Stimulated activated memory B cell treated with anti-CD40 and anti-IgM and Interleukin-4, amounts not matched to agents 10 μg/mL and 1 μg/mL and 100 μg/mL, for 72 hours (primary cell): ENCODE results near the gene CMTR1.

Experiments used
- ATAC-seq: fragments of 150-1000 bp; cut with Tn5 transposase; 2 replicates; pipeline ENCODE4 v1.10.0; 2021
- H3K27ac Mint-ChIP-seq: one replicate; pipeline ENCODE4 v1.8.0; 2022; ENCODE audit warnings: mild to moderate bottlenecking, mixed read lengths
- H3K27me3 Mint-ChIP-seq: one replicate; pipeline ENCODE4 v1.8.0; 2022; ENCODE audit warnings: mixed read lengths
- H3K36me3 Mint-ChIP-seq: one replicate; pipeline ENCODE4 v1.8.0; 2022; ENCODE audit warnings: mixed read lengths
- H3K4me1 Mint-ChIP-seq: one replicate; pipeline ENCODE4 v1.8.0; 2022; ENCODE audit warnings: mixed read lengths
- H3K4me3 Mint-ChIP-seq: one replicate; pipeline ENCODE4 v1.8.0; 2022; ENCODE audit warnings: mild to moderate bottlenecking, moderate library complexity, mixed read lengths
- H3K9me3 Mint-ChIP-seq: one replicate; pipeline ENCODE4 v1.8.0; 2022; ENCODE audit warnings: mixed read lengths

The CMTR1 gene

GRCh38 chr6:37503309-37503965, 70.4 kb downstream of the CMTR1 start:
- H3K27ac Mint-ChIP-seq: peak overlapping the region; percentile 87
- H3K4me3 Mint-ChIP-seq: no peak overlapping the region
- H3K4me1 Mint-ChIP-seq: peaks cover 68% of the 10 kb centered on the region
- no peaks in the 10 kb centered on the region for H3K9me3 Mint-ChIP-seq
- H3K27me3 Mint-ChIP-seq: no peaks in the 10 kb centered on the region
- no peak for ATAC-seq
- no peaks in the 10 kb centered on the region for H3K36me3 Mint-ChIP-seq

- Mint-ChIP-seq H3K4me3 (no peak overlapping the region), H3K4me1 (peaks cover 65% of the 10 kb centered on the region)
Observed at GRCh38 chr6:37504024-37504423, 71.0 kb downstream of the CMTR1 start.

GRCh38 chr6:37506479-37506878, 73.5 kb downstream of the CMTR1 start:
- peaks cover 50% of the 10 kb centered on the region for H3K4me1 Mint-ChIP-seq
- no peaks in the 10 kb centered on the region for H3K9me3 Mint-ChIP-seq
- H3K27ac Mint-ChIP-seq: no peak overlapping the region
- ATAC-seq: no peak
- H3K27me3 Mint-ChIP-seq: no peaks in the 10 kb centered on the region
- H3K36me3 Mint-ChIP-seq: no peaks in the 10 kb centered on the region
- H3K4me3 Mint-ChIP-seq: no peak overlapping the region

More at GRCh38 chr6:37504024-37504423, 71.0 kb downstream of the CMTR1 start:
- no peaks in the 10 kb centered on the region for H3K36me3 Mint-ChIP-seq
- no peaks in the 10 kb centered on the region for H3K9me3 Mint-ChIP-seq
- peak overlapping the region; percentile 87 for H3K27ac Mint-ChIP-seq
- no peak for ATAC-seq
- H3K27me3 Mint-ChIP-seq: no peaks in the 10 kb centered on the region

- no peaks in the 10 kb centered on the region for H3K27me3 Mint-ChIP-seq
- H3K36me3 Mint-ChIP-seq: no peaks in the 10 kb centered on the region
- H3K4me3 Mint-ChIP-seq: no peak overlapping the region
- no peak for ATAC-seq
- H3K4me1 Mint-ChIP-seq: peaks cover 45% of the 10 kb centered on the region
- no peaks in the 10 kb centered on the region for H3K9me3 Mint-ChIP-seq
- no peak overlapping the region for H3K27ac Mint-ChIP-seq
Observed at GRCh38 chr6:37507077-37507476, 74.1 kb downstream of the CMTR1 start.

GRCh38 chr6:37507690-37508421, 74.8 kb downstream of the CMTR1 start:
- H3K4me1 Mint-ChIP-seq: peaks cover 38% of the 10 kb centered on the region
- H3K4me3 Mint-ChIP-seq: no peak overlapping the region
- no peak overlapping the region for H3K27ac Mint-ChIP-seq
- H3K27me3 Mint-ChIP-seq: no peaks in the 10 kb centered on the region
- H3K36me3 Mint-ChIP-seq: no peaks in the 10 kb centered on the region
- no peaks in the 10 kb centered on the region for H3K9me3 Mint-ChIP-seq
- ATAC-seq: peak; percentile 85

- Mint-ChIP-seq H3K4me3 (no peak overlapping the region), H3K27me3 (no peaks in the 10 kb centered on the region), H3K27ac (no peak overlapping the region), H3K36me3 (no peaks in the 10 kb centered on the region), H3K9me3 (no peaks in the 10 kb centered on the region), H3K4me1 (peaks cover 35% of the 10 kb centered on the region)
- ATAC-seq: no peak
Observed at GRCh38 chr6:37511201-37511600, 78.2 kb downstream of the CMTR1 start.

- Mint-ChIP-seq H3K9me3 (no peaks in the 10 kb centered on the region), H3K4me3 (no peak overlapping the region), H3K36me3 (no peaks in the 10 kb centered on the region), H3K4me1 (peaks cover 42% of the 10 kb centered on the region), H3K27ac (peak overlapping the region; percentile 43), H3K27me3 (no peaks in the 10 kb centered on the region)
- ATAC-seq: no peak
Observed at GRCh38 chr6:37511910-37512399, 78.9 kb downstream of the CMTR1 start.

- Mint-ChIP-seq H3K4me3 (no peak overlapping the region), H3K36me3 (no peaks in the 10 kb centered on the region), H3K27ac (peak overlapping the region; percentile 43), H3K4me1 (peaks cover 48% of the 10 kb centered on the region), H3K9me3 (no peaks in the 10 kb centered on the region), H3K27me3 (no peaks in the 10 kb centered on the region)
- ATAC-seq: no peak
Observed at GRCh38 chr6:37512400-37513011, 79.5 kb downstream of the CMTR1 start.

- peak overlapping the region; percentile 43 for H3K27ac Mint-ChIP-seq
- H3K36me3 Mint-ChIP-seq: no peaks in the 10 kb centered on the region
- no peak overlapping the region for H3K4me3 Mint-ChIP-seq
- no peaks in the 10 kb centered on the region for H3K27me3 Mint-ChIP-seq
- no peak for ATAC-seq
- no peaks in the 10 kb centered on the region for H3K9me3 Mint-ChIP-seq
- peaks cover 48% of the 10 kb centered on the region for H3K4me1 Mint-ChIP-seq
Observed at GRCh38 chr6:37513155-37513554, 80.1 kb downstream of the CMTR1 start.

- peak overlapping the region; percentile 43 for H3K27ac Mint-ChIP-seq
- peaks cover 43% of the 10 kb centered on the region for H3K4me1 Mint-ChIP-seq
Observed at GRCh38 chr6:37513576-37513975, 80.6 kb downstream of the CMTR1 start.

GRCh38 chr6:37514321-37514771, 81.3 kb downstream of the CMTR1 start:
- Mint-ChIP-seq H3K4me3 (no peak overlapping the region), H3K36me3 (no peaks in the 10 kb centered on the region), H3K27me3 (no peaks in the 10 kb centered on the region), H3K4me1 (peaks cover 42% of the 10 kb centered on the region), H3K27ac (peak overlapping the region; percentile 92), H3K9me3 (peaks cover 3% of the 10 kb centered on the region)
- ATAC-seq: no peak

More at GRCh38 chr6:37513576-37513975, 80.6 kb downstream of the CMTR1 start:
- H3K36me3 Mint-ChIP-seq: no peaks in the 10 kb centered on the region
- ATAC-seq: no peak
- H3K9me3 Mint-ChIP-seq: no peaks in the 10 kb centered on the region
- H3K27me3 Mint-ChIP-seq: no peaks in the 10 kb centered on the region
- no peak overlapping the region for H3K4me3 Mint-ChIP-seq

GRCh38 chr6:37514837-37515236, 81.8 kb downstream of the CMTR1 start:
- Mint-ChIP-seq H3K36me3 (no peaks in the 10 kb centered on the region), H3K27ac (peak overlapping the region; percentile 92), H3K9me3 (peaks cover 3% of the 10 kb centered on the region), H3K4me3 (no peak overlapping the region), H3K27me3 (no peaks in the 10 kb centered on the region), H3K4me1 (peaks cover 42% of the 10 kb centered on the region)
- no peak for ATAC-seq

GRCh38 chr6:37515712-37516075, 82.7 kb downstream of the CMTR1 start:
- peaks cover 3% of the 10 kb centered on the region for H3K9me3 Mint-ChIP-seq
- H3K27me3 Mint-ChIP-seq: no peaks in the 10 kb centered on the region
- no peaks in the 10 kb centered on the region for H3K36me3 Mint-ChIP-seq
- peak overlapping the region; percentile 72 for H3K4me3 Mint-ChIP-seq
- peaks cover 42% of the 10 kb centered on the region for H3K4me1 Mint-ChIP-seq
- H3K27ac Mint-ChIP-seq: peak overlapping the region; percentile 92
- no peak for ATAC-seq

GRCh38 chr6:37516076-37516919, 83.3 kb downstream of the CMTR1 start:
- Mint-ChIP-seq H3K27me3 (no peaks in the 10 kb centered on the region), H3K4me3 (peak overlapping the region; percentile 72), H3K36me3 (no peaks in the 10 kb centered on the region), H3K4me1 (peaks cover 44% of the 10 kb centered on the region), H3K27ac (peak overlapping the region; percentile 92), H3K9me3 (peaks cover 3% of the 10 kb centered on the region)
- peak; percentile 93 for ATAC-seq

GRCh38 chr6:37516920-37517405, 83.9 kb downstream of the CMTR1 start:
- peaks cover 3% of the 10 kb centered on the region for H3K9me3 Mint-ChIP-seq
- peak overlapping the region; percentile 92 for H3K27ac Mint-ChIP-seq
- peak; percentile 2 for ATAC-seq
- peaks cover 51% of the 10 kb centered on the region for H3K4me1 Mint-ChIP-seq
- H3K4me3 Mint-ChIP-seq: peak overlapping the region; percentile 72
- H3K27me3 Mint-ChIP-seq: no peaks in the 10 kb centered on the region
- no peaks in the 10 kb centered on the region for H3K36me3 Mint-ChIP-seq
